ENCODE measurements around the gene SSTR5. TPM values are rescaled to one million over a fixed set of nuclear protein-coding genes. Genes with fewer than 3 reads are reported as not detected.

SSTR5 gene
- polyA plus RNA-seq, 1 experiment, result not detected

DNA sequence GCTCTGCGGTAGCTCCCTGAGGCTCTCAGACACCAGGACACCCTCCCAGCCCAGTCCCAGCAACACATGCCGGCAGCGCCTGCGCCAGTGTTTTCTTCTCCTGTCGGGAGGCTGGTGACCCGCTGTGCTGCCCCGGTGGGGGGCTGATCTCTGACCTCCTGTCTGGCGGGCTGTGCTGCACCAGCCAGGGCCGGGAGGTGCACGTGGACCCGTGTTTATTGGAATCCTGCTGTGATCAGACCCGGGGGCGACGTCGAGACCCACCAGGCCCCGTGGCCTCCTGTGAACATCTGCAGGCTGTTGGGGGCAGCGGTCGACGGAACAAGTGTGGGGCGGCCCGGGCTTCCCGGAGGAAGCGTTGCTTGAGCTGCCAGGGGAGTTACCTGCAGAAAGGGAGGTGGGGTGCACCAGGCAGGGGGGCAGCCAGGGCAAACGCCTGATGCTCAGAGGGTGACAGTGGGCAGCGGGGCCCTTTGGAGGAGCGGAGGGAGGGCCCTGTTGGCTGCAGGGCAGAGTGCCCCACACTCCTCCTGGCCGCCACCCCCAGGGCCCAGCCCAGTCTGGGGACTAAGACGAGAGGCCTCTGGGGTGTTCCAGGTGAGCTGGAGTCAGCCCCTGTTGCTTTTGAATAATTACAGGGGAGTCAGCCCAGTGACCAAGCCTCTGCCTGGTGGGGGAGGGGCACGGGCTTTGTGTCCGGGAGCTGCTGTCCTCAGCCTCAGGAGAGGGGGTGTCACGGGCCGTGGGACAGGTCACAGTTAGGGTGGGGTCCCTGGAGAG, 2.3 kb upstream of the SSTR5 start:
- no peak overlapping the region for H3K4me3 ChIP-seq (ENCODE audit: low read depth, low read length)
- no peak for DNase-seq (ENCODE audit: low read depth)
- ChIA-PET CTCF (interaction anchor here (4.6 kb wide), 1 partner anchor 14 kb away, joined by 32 read pairs; no protein-coding TSS in a partner anchor), POLR2A (no interaction called here)
- H3K27me3 ChIP-seq (ENCODE audit: control insufficient read depth, insufficient read depth, low read length), result peaks cover 6% of the 10 kb centered on the region
- H3K36me3 ChIP-seq (ENCODE audit: control insufficient read depth, insufficient read depth, low read length), result no peaks in the 10 kb centered on the region
- TF ChIP-seq CTCF (IDR thresholded peaks at IDR 0.05; ENCODE audit: insufficient read depth, low read depth, low read length), result no peak

- CTCF ChIA-PET, result interaction anchor here (0.6 to 4.6 kb wide), 2 partner anchors 15 to 31 kb away, joined by 4 to 32 read pairs; no protein-coding TSS in a partner anchor
- no peak overlapping the region for H3K4me3 ChIP-seq (ENCODE audit: low read depth, low read length)
- peaks cover 3% of the 10 kb centered on the region for H3K27me3 ChIP-seq (ENCODE audit: control insufficient read depth, insufficient read depth, low read length)
- POLR2A ChIA-PET, result no interaction called here
- no peak for DNase-seq (ENCODE audit: low read depth)
- H3K36me3 ChIP-seq (ENCODE audit: control insufficient read depth, insufficient read depth, low read length), result no peaks in the 10 kb centered on the region
- no peak for TF ChIP-seq CTCF (IDR thresholded peaks at IDR 0.05; ENCODE audit: insufficient read depth, low read depth, low read length)
Observed at GRCh38 chr16:1070864-1071408, 1.6 kb upstream of the SSTR5 start.

DNA sequence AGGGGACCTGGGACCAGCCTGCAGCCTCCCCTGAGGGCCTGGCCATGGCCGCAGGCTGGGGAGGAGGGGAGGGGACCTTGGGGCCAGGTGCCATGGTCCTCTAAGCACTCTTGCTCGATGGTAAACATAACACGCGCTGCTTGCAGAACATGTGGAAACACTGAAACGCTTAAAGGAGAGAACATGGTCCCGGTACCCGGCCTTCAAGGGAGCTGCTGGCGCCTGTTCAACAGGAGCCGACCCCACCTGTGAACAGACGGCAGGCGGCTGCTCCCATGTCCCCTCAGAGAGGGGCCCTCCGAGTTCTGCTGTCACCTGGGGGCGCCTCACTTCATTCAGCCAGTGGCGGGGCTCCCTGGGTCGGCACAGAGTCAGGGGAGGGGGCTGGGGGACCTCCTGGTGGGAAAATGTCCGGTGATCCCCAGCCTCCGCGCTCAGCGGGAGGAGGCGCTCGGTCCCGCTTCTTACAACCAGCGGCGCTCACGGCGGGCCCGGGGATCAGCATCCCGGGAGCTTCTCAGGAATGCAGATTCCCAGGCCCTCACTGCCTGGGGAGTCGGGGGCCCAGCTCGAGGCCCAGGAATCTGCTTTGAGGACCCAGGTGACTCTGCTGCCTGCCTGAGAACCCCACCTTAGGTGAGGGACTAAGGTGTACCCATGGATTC, 854 bp upstream of the SSTR5 start:
- no peak for DNase-seq (ENCODE audit: low read depth)
- ChIA-PET POLR2A (no interaction called here), CTCF (interaction anchor here (0.6 to 4.6 kb wide), 2 partner anchors 15 to 30 kb away, joined by 4 to 32 read pairs; no protein-coding TSS in a partner anchor)
- Histone ChIP-seq H3K27me3 (ENCODE audit: control insufficient read depth, insufficient read depth, low read length) (peaks cover 3% of the 10 kb centered on the region), H3K4me3 (ENCODE audit: low read depth, low read length) (no peak overlapping the region), H3K36me3 (ENCODE audit: control insufficient read depth, insufficient read depth, low read length) (no peaks in the 10 kb centered on the region)
- TF ChIP-seq CTCF (IDR thresholded peaks at IDR 0.05; ENCODE audit: insufficient read depth, low read depth, low read length), result no peak

GRCh38 chr16:1073262-1073558, 663 bp downstream of the SSTR5 start:
- Histone ChIP-seq H3K27me3 (ENCODE audit: control insufficient read depth, insufficient read depth, low read length) (peaks cover 2% of the 10 kb centered on the region), H3K36me3 (ENCODE audit: control insufficient read depth, insufficient read depth, low read length) (no peaks in the 10 kb centered on the region), H3K4me3 (ENCODE audit: low read depth, low read length) (no peak overlapping the region)
- no peak for TF ChIP-seq CTCF (IDR thresholded peaks at IDR 0.05; ENCODE audit: insufficient read depth, low read depth, low read length)
- ChIA-PET CTCF (no interaction called here), POLR2A (no interaction called here)
- no peak for DNase-seq (ENCODE audit: low read depth)

DNA sequence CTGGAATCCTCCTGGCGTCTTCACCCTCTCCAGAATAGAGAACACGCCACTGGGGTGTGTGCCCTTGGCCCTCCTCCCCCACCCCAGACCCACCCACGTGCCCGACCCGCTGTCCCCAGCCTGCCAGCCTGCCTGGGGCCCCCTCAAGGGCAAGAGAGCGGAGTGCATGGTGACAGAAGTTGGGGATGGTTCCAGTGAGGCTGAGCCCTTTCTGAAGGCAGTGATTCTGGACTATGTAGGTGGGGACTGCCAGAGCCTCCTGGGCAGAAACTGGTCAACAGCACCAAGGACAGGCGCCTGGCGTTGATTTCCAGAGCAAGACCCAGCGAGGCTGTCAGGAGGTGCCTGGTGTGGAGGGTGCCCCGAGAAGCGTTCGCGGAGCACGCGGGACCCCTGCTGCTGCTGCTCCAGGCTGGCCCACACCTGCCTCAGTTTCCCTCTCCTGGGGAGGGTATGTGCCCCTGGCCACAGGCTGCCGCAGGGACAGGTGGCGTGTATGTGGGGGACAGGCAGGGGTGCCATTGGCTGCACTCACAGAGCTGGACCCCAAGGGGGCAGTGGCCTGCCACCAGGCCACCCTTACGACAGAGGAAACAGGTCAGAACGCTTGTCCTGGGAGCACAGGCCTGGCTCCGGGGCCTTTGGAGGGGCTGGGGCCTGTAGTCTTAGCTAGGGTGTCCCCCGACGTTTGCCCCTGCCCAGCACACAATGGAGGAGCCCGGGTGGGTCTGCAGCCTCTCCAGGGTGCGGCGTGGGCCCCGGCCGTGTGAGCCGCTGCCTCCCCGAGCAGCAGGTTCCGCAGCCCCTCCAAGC, 1.2 kb downstream of the SSTR5 start:
- peaks cover 2% of the 10 kb centered on the region for H3K27me3 ChIP-seq (ENCODE audit: control insufficient read depth, insufficient read depth, low read length)

More for the DNA sequence above, 1.2 kb downstream of the SSTR5 start:
- no peaks in the 10 kb centered on the region for H3K36me3 ChIP-seq (ENCODE audit: control insufficient read depth, insufficient read depth, low read length)
- ChIA-PET POLR2A (no interaction called here), CTCF (no interaction called here)
- DNase-seq (ENCODE audit: low read depth), result no peak
- no peak for TF ChIP-seq CTCF (IDR thresholded peaks at IDR 0.05; ENCODE audit: insufficient read depth, low read depth, low read length)
- no peak overlapping the region for H3K4me3 ChIP-seq (ENCODE audit: low read depth, low read length)

All from BJ (cell line).